Medulla oblongata (tissue), 1 donor: ENCODE results near the gene ARAP3.
"Not testable (repeated sequence)": the region's sequence is repeated elsewhere in the genome, so short reads cannot be mapped to it uniquely, and the experiment has no call there.

Experiments used
- DNase-seq: peaks from one replicate; pipeline ENCODE4 v3.0.0-alpha.2; 2015; ENCODE audit errors: extremely low spot score

Gene ARAP3

GRCh38 chr5:141613344-141613743, 68.7 kb downstream of the ARAP3 start:
- no peak for DNase-seq

DNA sequence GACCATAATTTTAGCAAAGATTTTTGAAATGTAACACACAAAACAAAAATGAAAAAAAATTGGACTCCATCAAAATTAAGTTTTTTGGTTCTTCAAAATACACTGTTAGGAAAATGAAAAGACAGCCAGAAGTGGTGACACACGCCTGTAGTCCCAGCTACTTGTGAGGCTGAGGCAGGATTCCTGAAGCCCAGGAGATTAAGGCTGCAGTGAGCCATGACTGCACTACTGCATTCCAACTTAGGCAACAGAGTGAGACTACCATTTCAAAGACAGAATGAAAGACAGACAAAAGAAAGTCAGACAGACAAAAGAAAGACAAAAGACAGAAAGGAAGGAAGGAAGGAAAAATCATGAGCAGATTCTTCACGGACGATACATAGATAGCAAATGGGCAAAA, 70.7 kb downstream of the ARAP3 start:
- DNase-seq = no peak

DNA sequence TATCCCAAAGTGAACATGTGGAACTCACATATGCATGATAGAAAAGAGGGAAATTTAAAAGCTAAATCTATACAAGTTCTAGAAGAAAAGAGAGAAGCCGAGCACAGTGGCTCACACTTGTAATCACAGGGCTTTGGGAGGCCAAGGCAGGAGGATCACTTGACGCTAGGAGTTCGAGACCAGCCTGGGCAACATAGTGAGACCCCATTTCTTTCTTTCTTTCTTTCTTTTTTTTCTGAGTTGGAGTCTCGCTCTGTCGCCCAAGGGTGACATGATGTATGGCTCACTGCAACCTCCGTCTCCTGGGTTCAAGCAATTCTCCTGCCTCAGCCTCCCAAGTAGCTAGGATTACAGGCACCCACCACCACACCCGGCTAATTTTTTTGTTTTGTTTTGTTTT, 72.1 kb downstream of the ARAP3 start:
- DNase-seq = not testable (repeated sequence)

DNA sequence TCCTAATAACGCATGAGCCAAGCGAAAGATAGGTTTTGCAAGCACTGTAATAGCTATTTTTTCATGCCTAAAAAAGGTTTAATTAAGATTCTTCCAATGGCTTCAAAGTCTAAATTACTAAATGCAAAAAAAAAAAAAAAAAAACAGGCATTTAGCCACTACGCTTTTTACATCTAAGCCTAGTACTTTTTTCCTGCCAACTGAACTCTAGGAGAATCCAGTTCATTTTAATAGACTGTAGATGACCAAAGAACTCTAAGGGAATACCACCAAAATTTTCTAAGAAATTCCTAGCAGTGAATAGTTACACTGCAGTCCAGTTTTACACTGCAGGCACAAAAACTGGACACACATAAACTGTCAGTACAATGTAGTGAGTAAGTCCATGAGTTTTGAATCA, 73.0 kb downstream of the ARAP3 start:
- no peak for DNase-seq

DNA sequence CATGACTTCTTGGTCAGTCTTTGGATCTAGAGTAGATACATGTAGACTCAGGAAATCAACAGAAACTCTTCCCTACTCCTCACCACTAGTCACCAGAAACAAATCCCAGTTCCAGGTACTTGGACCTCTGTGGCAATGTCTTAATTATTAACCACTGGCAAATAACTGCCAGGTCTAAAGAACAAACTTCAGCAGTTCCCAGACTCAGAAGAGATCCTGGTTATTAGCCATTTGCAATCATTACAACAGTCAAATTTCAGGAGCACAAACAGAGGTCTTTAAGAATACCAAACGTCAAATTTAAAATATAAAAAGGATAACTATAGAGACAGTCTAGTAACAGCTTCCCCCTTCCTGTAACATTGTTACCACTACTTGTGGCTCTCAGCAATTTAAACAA, 73.5 kb downstream of the ARAP3 start:
- no peak for DNase-seq

DNA sequence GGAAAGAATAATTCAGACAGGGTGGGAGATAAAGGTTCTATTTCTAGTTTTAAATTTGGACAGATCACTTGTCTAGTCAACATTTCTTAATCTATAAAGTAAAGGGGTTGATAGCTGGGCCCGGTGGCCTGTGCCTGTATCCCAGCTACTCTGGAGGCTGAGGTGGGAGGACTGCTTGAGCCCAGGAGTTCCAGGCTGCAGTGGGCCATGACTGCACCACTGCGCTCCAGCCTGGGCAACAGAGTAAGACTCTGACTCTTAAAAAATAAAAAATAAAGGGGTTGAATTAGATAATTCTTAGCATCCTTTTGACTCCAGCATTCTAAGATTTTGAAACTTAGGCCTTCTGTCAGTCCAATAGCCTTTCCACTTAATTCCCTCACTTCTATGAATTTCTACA, 74.0 kb downstream of the ARAP3 start:
- no peak for DNase-seq

GRCh38 chr5:141605523-141606277, 76.3 kb downstream of the ARAP3 start:
- DNase-seq = peak; percentile 79

GRCh38 chr5:141603923-141604717, 77.9 kb downstream of the ARAP3 start:
- no peak for DNase-seq
